H9 (cell line): ENCODE data around the gene CYP19A1. TPM values are rescaled to one million over a fixed set of nuclear protein-coding genes. Genes with fewer than 3 reads are reported as not detected.

ENCODE experiments used
- DNase-seq: peaks from one replicate; pipeline ENCODE4 v3.0.0-alpha.2; 2017
- H2AFZ ChIP-seq: one replicate; pipeline ENCODE4 v1.6.1; 2013; ENCODE audit warnings: mild to moderate bottlenecking, low read length, control low read depth, moderate library complexity
- H2AK5ac ChIP-seq: 2 replicates; pipeline ENCODE4 v1.6.1; 2013; ENCODE audit warnings: low read length, control low read depth, mixed read lengths; ENCODE audit not compliant: insufficient read length
- H2BK120ac ChIP-seq: one replicate; pipeline ENCODE4 v1.6.1; 2013; ENCODE audit warnings: low read depth, mild to moderate bottlenecking, low read length, control low read depth, inconsistent platforms; ENCODE audit not compliant: poor library complexity, severe bottlenecking
- H2BK12ac ChIP-seq: 2 replicates; pipeline ENCODE4 v1.6.1; 2013; ENCODE audit warnings: low read length, control low read depth, mixed read lengths, low read depth; ENCODE audit not compliant: insufficient read length
- H2BK15ac ChIP-seq: 2 replicates; pipeline ENCODE4 v1.6.1; 2013; ENCODE audit warnings: low read depth, low read length, control low read depth
- H2BK20ac ChIP-seq: one replicate; pipeline ENCODE4 v1.6.1; 2013; ENCODE audit warnings: low read depth, mild to moderate bottlenecking, low read length, control low read depth, inconsistent platforms; ENCODE audit not compliant: poor library complexity, severe bottlenecking
- H2BK5ac ChIP-seq: 2 replicates; pipeline ENCODE4 v1.6.1; 2013; ENCODE audit warnings: low read length, control low read depth, mixed read lengths; ENCODE audit not compliant: insufficient read length
- H3K14ac ChIP-seq: 2 replicates; pipeline ENCODE4 v1.6.1; 2013; ENCODE audit warnings: low read length, control low read depth; ENCODE audit not compliant: insufficient read depth
- H3K18ac ChIP-seq: 2 replicates; pipeline ENCODE4 v1.6.1; 2013; ENCODE audit warnings: low read depth, mild to moderate bottlenecking, mixed read lengths, low read length, control low read depth; ENCODE audit not compliant: insufficient read length
- H3K23ac ChIP-seq: 2 replicates; pipeline ENCODE4 v1.6.1; 2013; ENCODE audit warnings: low read length, control low read depth, mixed read lengths, low read depth; ENCODE audit not compliant: insufficient read length
- H3K23me2 ChIP-seq: 2 replicates; pipeline ENCODE4 v1.6.1; 2013; ENCODE audit warnings: low read depth, mild to moderate bottlenecking, mixed read lengths, low read length, control low read depth; ENCODE audit not compliant: insufficient read length, poor library complexity, severe bottlenecking
- H3K27ac ChIP-seq: 2 replicates; pipeline ENCODE4 v1.5.1; 2013; ENCODE audit warnings: low read length, control low read depth, mixed read lengths, low read depth; ENCODE audit not compliant: insufficient read length
- H3K27me3 ChIP-seq: 2 replicates; pipeline ENCODE4 v1.6.1; 2013; ENCODE audit warnings: low read length, control low read depth, inconsistent platforms; ENCODE audit not compliant: insufficient read depth
- H3K4ac ChIP-seq: 2 replicates; pipeline ENCODE4 v1.6.1; 2013; ENCODE audit warnings: low read depth, mild to moderate bottlenecking, control low read depth, inconsistent platforms, low read length, moderate library complexity
- H3K4me1 ChIP-seq: 2 replicates; pipeline ENCODE4 v1.6.1; 2013; ENCODE audit warnings: low read length, control low read depth, inconsistent platforms; ENCODE audit not compliant: insufficient read depth
- H3K4me2 ChIP-seq: 2 replicates; pipeline ENCODE4 v1.6.1; 2013; ENCODE audit warnings: low read length, control low read depth, mixed read lengths; ENCODE audit not compliant: insufficient read length, insufficient read depth
- H3K56ac ChIP-seq: 2 replicates; pipeline ENCODE4 v1.6.1; 2013; ENCODE audit warnings: low read depth, mild to moderate bottlenecking, mixed read lengths, low read length, control low read depth; ENCODE audit not compliant: insufficient read length
- H3K79me1 ChIP-seq: 2 replicates; pipeline ENCODE4 v1.6.1; 2013; ENCODE audit warnings: low read depth, mild to moderate bottlenecking, moderate library complexity, low read length, control low read depth, inconsistent platforms; ENCODE audit not compliant: insufficient read depth, poor library complexity, severe bottlenecking
- H3K79me2 ChIP-seq: 2 replicates; pipeline ENCODE4 v1.6.1; 2013; ENCODE audit warnings: low read length, control low read depth, inconsistent platforms; ENCODE audit not compliant: insufficient read depth
- H3K9ac ChIP-seq: 2 replicates; pipeline ENCODE4 v1.6.1; 2013; ENCODE audit warnings: low read length, control low read depth, mixed read lengths; ENCODE audit not compliant: insufficient read length; ENCODE audit errors: extremely low read depth
- H3K9me3 ChIP-seq: one replicate; pipeline ENCODE4 v1.6.1; 2013; ENCODE audit warnings: low read depth, low read length, inconsistent platforms; ENCODE audit not compliant: control insufficient read depth
- H3T11ph ChIP-seq: one replicate; pipeline ENCODE4 v1.6.1; 2013; ENCODE audit warnings: mild to moderate bottlenecking, low read length, control low read depth, inconsistent platforms
- H4K20me1 ChIP-seq: one replicate; pipeline ENCODE4 v1.6.1; 2013; ENCODE audit not compliant: control insufficient read depth, insufficient read length, insufficient read depth
- H4K5ac ChIP-seq: 2 replicates; pipeline ENCODE4 v1.6.1; 2013; ENCODE audit warnings: low read depth, mild to moderate bottlenecking, mixed read lengths, low read length, control low read depth; ENCODE audit not compliant: insufficient read length
- H4K8ac ChIP-seq: replicated peaks from 2 replicates; pipeline ENCODE4 v1.6.1; 2013; ENCODE audit warnings: low read length, control low read depth, mixed read lengths, low read depth; ENCODE audit not compliant: insufficient read length
- H4K91ac ChIP-seq: 2 replicates; pipeline ENCODE4 v1.6.1; 2013; ENCODE audit warnings: low read depth, mild to moderate bottlenecking, moderate library complexity, mixed read lengths, low read length, control low read depth; ENCODE audit not compliant: insufficient read length
- H3K27ac Mint-ChIP-seq, 3 experiments: 2 replicates in 2 of 3; 3 replicates in 1 of 3; pipeline ENCODE4 v1.8.0; 2020 to 2021; ENCODE audit warnings: mixed read lengths in 3 of 3, mild to moderate bottlenecking in 1 of 3, moderate library complexity in 1 of 3
- H3K27me3 Mint-ChIP-seq: 2 replicates; pipeline ENCODE4 v1.8.0; 2021; ENCODE audit warnings: low read depth, mild to moderate bottlenecking, moderate library complexity, mixed read lengths
- H3K36me3 Mint-ChIP-seq, 3 experiments: 2 replicates in 2 of 3; 3 replicates in 1 of 3; pipeline ENCODE4 v1.8.0; 2020 to 2021; ENCODE audit warnings: low read depth in 3 of 3, mixed read lengths in 3 of 3; ENCODE audit not compliant: insufficient read depth in 1 of 3
- H3K4me1 Mint-ChIP-seq, 2 experiments: 2 replicates each; pipeline ENCODE4 v1.8.0; 2020; ENCODE audit warnings: mixed read lengths in 2 of 2
- H3K4me3 Mint-ChIP-seq, 2 experiments: 2 replicates in 1 of 2; 3 replicates in 1 of 2; pipeline ENCODE4 v1.8.0; 2020 to 2021; ENCODE audit warnings: mild to moderate bottlenecking in 2 of 2, mixed read lengths in 2 of 2, moderate library complexity in 1 of 2
- H3K9me3 Mint-ChIP-seq, 2 experiments: 2 replicates in 1 of 2; 3 replicates in 1 of 2; pipeline ENCODE4 v1.8.0; 2020; ENCODE audit warnings: mild to moderate bottlenecking in 2 of 2, mixed read lengths in 2 of 2, moderate library complexity in 1 of 2
- WGBS: extraction: QIAGEN DNeasy Blood & Tissue Kit; methylation state at CpG from one replicate; pipeline ENCODE4 v1.1.7; 2013; ENCODE audit warnings: missing lambda C conversion rate, low lambda C conversion rate, mixed read lengths; ENCODE audit not compliant: insufficient read length; ENCODE audit errors: extremely low coverage; 5-methylcytosine and 5-hydroxymethylcytosine counted together
- total RNA-seq: library from RNA; stranded (reverse); gene quantifications from 2 replicates; pipeline ENCODE4 v1.2.1, GENCODE V29; 2021
- TF ChIP-seq, protein P1 (sequence below): fragments of 200-600 bp; sonication (generic); conservative IDR thresholded peaks from 3 replicates; pipeline ENCODE4 v1.8.0; 2021; ENCODE audit warnings: antibody characterized with exemption, mild to moderate bottlenecking

Gene CYP19A1
- total RNA-seq, 1 experiment from 2014 or later: not detected

DNA sequence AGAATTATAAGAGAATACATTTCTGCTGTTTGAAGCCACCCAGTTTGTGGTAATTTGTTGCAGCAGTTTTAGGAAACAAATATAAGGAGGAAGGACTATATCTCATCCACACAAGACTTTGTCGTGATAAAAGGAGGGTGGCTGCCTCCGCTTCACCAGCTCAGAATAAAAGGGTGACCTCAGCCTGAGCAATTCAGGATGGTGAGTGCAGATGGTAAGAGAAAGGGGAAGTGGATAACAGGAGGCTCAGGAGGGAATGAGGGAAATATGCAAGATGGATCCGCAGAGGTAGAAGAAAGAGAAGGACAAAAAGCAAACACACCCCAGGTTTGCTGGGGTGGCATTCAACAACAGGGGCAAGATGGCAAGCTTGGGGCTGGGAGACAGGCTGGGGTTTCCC, 135.6 kb downstream of the CYP19A1 start:
- H4K5ac ChIP-seq: no peak overlapping the region
- no peak overlapping the region for H2BK120ac ChIP-seq
- no peak overlapping the region for H4K8ac ChIP-seq
- DNase-seq: no peak
- Mint-ChIP-seq H3K4me3 (no peak overlapping the region), H3K27ac (no peak overlapping the region), H3K4me1 (peaks cover 0 to 6% of the 10 kb centered on the region in 2 experiments; a peak in 1 of 4 replicates), H3K9me3 (no peaks in the 10 kb centered on the region), H3K36me3 (no peaks in the 10 kb centered on the region; a peak in 1 of 7 replicates), H3K27me3 (no peaks in the 10 kb centered on the region; the same call in 1 of the 2 replicates)
- H2AK5ac ChIP-seq: no peak overlapping the region
- no peak overlapping the region for H3K4ac ChIP-seq
- H3K9ac ChIP-seq: no peak overlapping the region
- no peaks in the 10 kb centered on the region for H3K9me3 ChIP-seq
- H3K23me2 ChIP-seq: no peaks in the 10 kb centered on the region
- H2BK12ac ChIP-seq: no peak overlapping the region
- 0 out of 2 replicates have a peak, but pooled peaks cover 4% of the 10 kb centered on the region for H3K4me1 ChIP-seq
- no peak overlapping the region for H2BK15ac ChIP-seq
- no peak overlapping the region for H3K14ac ChIP-seq
- H3K27ac ChIP-seq: no peak overlapping the region
- H3K4me2 ChIP-seq: no peak overlapping the region
- H3K18ac ChIP-seq: no peak overlapping the region
- H3K56ac ChIP-seq: no peak overlapping the region
- H4K91ac ChIP-seq: no peak overlapping the region
- no peak overlapping the region for H2BK20ac ChIP-seq
- no peak overlapping the region for H3T11ph ChIP-seq
- no peaks in the 10 kb centered on the region for H3K79me1 ChIP-seq
- TF ChIP-seq, protein P1, sequence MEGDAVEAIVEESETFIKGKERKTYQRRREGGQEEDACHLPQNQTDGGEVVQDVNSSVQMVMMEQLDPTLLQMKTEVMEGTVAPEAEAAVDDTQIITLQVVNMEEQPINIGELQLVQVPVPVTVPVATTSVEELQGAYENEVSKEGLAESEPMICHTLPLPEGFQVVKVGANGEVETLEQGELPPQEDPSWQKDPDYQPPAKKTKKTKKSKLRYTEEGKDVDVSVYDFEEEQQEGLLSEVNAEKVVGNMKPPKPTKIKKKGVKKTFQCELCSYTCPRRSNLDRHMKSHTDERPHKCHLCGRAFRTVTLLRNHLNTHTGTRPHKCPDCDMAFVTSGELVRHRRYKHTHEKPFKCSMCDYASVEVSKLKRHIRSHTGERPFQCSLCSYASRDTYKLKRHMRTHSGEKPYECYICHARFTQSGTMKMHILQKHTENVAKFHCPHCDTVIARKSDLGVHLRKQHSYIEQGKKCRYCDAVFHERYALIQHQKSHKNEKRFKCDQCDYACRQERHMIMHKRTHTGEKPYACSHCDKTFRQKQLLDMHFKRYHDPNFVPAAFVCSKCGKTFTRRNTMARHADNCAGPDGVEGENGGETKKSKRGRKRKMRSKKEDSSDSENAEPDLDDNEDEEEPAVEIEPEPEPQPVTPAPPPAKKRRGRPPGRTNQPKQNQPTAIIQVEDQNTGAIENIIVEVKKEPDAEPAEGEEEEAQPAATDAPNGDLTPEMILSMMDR: no peak
- no peak overlapping the region for H2AFZ ChIP-seq
- no peaks in the 10 kb centered on the region for H4K20me1 ChIP-seq
- H3K23ac ChIP-seq: no peak overlapping the region
- WGBS: no CpG with 5 or more reads among the region's 3 CpGs
- no peak overlapping the region for H2BK5ac ChIP-seq
- no peaks in the 10 kb centered on the region for H3K27me3 ChIP-seq
- no peaks in the 10 kb centered on the region for H3K79me2 ChIP-seq
